WTC11 (cell line): ENCODE measurements around the gene ARHGAP22.

Source experiments
- ATF3 ChIP-seq: sonication (generic); formaldehyde crosslinking; conservative IDR thresholded peaks from 2 replicates; pipeline ENCODE4 v1.8.1; 2022; ENCODE audit warnings: mild to moderate bottlenecking, missing genetic modification reagents
- CTCF ChIP-seq: fragments of 200-600 bp; IDR thresholded peaks from 2 replicates; pipeline ENCODE4 v1.8.0; 2022; ENCODE audit warnings: antibody characterized with exemption
- KAT7 ChIP-seq: sonication (generic); formaldehyde crosslinking; IDR thresholded peaks from 2 replicates; pipeline ENCODE4 v1.8.1; 2023; ENCODE audit warnings: missing genetic modification reagents, mild to moderate bottlenecking, borderline replicate concordance
- NFYB ChIP-seq: sonication (generic); formaldehyde crosslinking; conservative IDR thresholded peaks from 2 replicates; pipeline ENCODE4 v1.8.0; 2022; ENCODE audit warnings: low read depth, missing genetic modification reagents
- OVOL2 ChIP-seq: fragments of 250-450 bp; sonication (Bioruptor Pico); IDR thresholded peaks from 2 replicates; pipeline ENCODE4 v1.9.0; 2021; ENCODE audit warnings: mild to moderate bottlenecking, borderline replicate concordance
- TCF7 ChIP-seq: sonication (generic); formaldehyde crosslinking; IDR thresholded peaks from 2 replicates; pipeline ENCODE4 v1.8.0; 2022; ENCODE audit warnings: mild to moderate bottlenecking, low read depth, missing genetic modification reagents, moderate library complexity
- USF2 ChIP-seq: sonication (generic); formaldehyde crosslinking; IDR thresholded peaks from 2 replicates; pipeline ENCODE4 v1.8.1; 2023; ENCODE audit warnings: mild to moderate bottlenecking, missing genetic modification reagents, moderate library complexity
- ZNF263 ChIP-seq: sonication (generic); formaldehyde crosslinking; IDR thresholded peaks from 2 replicates; pipeline ENCODE4 v1.8.1; 2022; ENCODE audit warnings: low read depth, mild to moderate bottlenecking, moderate library complexity, missing genetic modification reagents
- ZNF512 ChIP-seq: sonication (generic); formaldehyde crosslinking; IDR thresholded peaks from 2 replicates; pipeline ENCODE4 v1.8.1; 2022; ENCODE audit warnings: missing genetic modification reagents, borderline replicate concordance

GRCh38 chr10:48467669-48468068 lies 137.2 kb downstream of the ARHGAP22 start:
- TF ChIP-seq ATF3 (CRISPR knock-in tag) (no peak), KAT7 (CRISPR knock-in tag) (no peak), ZNF512 (CRISPR knock-in tag) (no peak), OVOL2 (CRISPR knock-in tag) (no peak), CTCF (no peak), TCF7 (CRISPR knock-in tag) (no peak), NFYB (no peak), ZNF263 (CRISPR knock-in tag) (no peak), USF2 (CRISPR knock-in tag) (no peak)
